ENCODE data around the gene ZBTB44.

The ZBTB44 gene

DNA sequence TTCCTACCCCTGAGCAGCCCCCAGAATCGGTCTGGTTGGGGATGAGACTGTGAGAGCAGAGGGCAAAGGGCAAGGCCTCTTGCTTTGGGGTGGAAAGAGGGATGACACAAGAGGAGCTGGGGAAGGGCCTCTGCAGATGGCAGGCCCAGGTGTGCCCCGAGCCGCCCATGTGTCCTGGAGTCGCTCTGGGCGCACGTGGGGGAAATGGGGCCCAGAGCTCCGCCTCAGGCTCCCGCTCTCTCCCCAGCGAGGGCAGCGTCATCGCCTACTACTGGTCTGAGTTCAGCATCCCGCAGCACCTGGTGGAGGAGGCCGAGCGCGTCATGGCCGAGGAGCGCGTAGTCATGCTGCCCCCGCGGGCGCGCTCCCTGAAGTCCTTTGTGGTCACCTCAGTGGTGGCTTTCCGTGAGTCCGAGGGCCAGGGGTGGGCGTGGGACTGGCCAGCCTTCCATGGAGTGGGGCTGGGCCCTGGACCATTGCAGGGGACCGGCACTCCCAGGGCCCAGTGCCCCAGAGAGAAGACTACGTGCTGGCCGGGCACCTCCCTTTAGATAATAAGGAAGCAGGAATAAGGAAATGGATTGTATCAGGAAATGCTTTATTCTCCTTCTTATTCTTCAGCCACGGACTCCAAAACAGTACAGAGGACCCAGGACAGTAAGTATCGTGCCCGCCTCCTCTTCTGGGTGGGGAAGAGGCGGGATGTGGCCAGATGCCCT lies 125.1 kb downstream of the ZBTB44 start:
- Histone ChIP-seq H3K4me1 (ENCODE audit: insufficient read depth, poor library complexity, severe bottlenecking) (no peaks in the 10 kb centered on the region), H3K36me3 (ENCODE audit: low read depth) (0 out of 2 replicates have a peak, but pooled peaks cover 2% of the 10 kb centered on the region), H3K27me3 (ENCODE audit: insufficient read depth, poor library complexity, severe bottlenecking) (no peaks in the 10 kb centered on the region), H3K4me3 (ENCODE audit: severe bottlenecking) (no peak overlapping the region), H3K27ac (ENCODE audit: poor library complexity, severe bottlenecking) (no peak overlapping the region), H3K9me3 (ENCODE audit: severe bottlenecking) (no peaks in the 10 kb centered on the region)
- ATAC-seq (ENCODE audit: low read depth) (no peak), DNase-seq (ENCODE audit: low spot score) (no peak)
- TF ChIP-seq, protein P1, sequence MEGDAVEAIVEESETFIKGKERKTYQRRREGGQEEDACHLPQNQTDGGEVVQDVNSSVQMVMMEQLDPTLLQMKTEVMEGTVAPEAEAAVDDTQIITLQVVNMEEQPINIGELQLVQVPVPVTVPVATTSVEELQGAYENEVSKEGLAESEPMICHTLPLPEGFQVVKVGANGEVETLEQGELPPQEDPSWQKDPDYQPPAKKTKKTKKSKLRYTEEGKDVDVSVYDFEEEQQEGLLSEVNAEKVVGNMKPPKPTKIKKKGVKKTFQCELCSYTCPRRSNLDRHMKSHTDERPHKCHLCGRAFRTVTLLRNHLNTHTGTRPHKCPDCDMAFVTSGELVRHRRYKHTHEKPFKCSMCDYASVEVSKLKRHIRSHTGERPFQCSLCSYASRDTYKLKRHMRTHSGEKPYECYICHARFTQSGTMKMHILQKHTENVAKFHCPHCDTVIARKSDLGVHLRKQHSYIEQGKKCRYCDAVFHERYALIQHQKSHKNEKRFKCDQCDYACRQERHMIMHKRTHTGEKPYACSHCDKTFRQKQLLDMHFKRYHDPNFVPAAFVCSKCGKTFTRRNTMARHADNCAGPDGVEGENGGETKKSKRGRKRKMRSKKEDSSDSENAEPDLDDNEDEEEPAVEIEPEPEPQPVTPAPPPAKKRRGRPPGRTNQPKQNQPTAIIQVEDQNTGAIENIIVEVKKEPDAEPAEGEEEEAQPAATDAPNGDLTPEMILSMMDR (IDR thresholded peaks at IDR 0.05; ENCODE audit: poor library complexity, severe bottlenecking): no peak

DNA sequence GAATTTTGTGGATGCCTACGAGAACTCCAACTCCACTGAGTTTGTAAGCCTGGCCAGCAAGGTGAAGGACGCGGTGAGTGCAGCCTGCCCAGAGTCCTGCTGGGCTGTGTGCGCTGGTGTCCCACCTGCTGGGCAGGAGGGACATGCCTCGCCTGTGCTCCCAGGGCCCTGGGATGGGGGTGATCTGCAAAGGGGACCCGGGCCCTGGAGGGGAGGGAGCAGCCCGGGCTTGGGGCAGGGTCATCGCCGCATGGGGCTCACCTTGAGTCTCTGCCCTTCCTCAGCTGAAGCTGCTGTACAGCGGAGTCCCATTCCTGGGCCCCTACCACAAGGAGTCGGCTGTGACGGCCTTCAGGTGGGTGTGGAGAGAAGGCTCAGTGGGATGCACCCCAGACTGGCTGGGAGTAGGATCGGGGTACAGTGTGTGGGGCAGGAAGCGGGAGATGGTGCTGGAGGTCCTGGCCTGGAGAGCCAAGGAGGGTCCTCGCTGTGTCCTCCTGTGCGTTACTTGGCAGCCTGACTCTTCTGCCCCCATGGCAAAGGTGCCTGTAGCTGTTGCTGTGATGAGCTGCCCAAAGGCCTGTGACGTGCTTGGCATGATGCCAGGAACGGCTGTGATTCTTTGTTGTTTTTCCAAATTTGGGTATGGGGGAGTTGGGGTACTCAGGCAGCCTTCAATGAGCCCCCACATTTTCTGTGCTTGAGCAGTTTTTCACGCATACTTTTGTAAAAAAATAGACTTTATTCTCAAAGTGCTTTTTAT lies 126.0 kb downstream of the ZBTB44 start:
- Histone ChIP-seq H3K27me3 (ENCODE audit: insufficient read depth, poor library complexity, severe bottlenecking) (no peaks in the 10 kb centered on the region), H3K36me3 (ENCODE audit: low read depth) (no peaks in the 10 kb centered on the region), H3K4me3 (ENCODE audit: severe bottlenecking) (no peak overlapping the region), H3K4me1 (ENCODE audit: insufficient read depth, poor library complexity, severe bottlenecking) (no peaks in the 10 kb centered on the region), H3K27ac (ENCODE audit: poor library complexity, severe bottlenecking) (no peak overlapping the region), H3K9me3 (ENCODE audit: severe bottlenecking) (no peaks in the 10 kb centered on the region)
- TF ChIP-seq, protein P1 (IDR thresholded peaks at IDR 0.05; ENCODE audit: poor library complexity, severe bottlenecking): no peak
- DNase-seq (ENCODE audit: low spot score) (no peak), ATAC-seq (ENCODE audit: low read depth) (no peak)

DNA sequence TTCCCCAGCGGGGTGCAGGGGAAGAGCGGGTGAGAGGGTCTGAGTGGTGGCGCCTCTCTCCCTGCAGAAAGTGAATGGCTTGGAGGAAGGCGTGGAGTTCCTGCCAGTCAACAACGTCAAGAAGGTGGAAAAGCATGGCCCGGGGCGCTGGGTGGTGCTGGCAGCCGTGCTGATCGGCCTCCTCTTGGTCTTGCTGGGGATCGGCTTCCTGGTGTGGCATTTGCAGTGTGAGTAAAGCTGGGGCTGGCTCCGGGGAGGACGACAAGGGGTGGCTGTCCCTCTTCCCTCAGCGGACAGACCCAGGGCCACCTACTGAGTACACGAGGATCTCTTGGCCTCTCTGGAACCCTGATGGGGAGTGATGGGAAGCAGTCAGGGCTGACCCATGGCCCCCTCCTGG lies 126.7 kb downstream of the ZBTB44 start:
- Histone ChIP-seq H3K27ac (ENCODE audit: poor library complexity, severe bottlenecking) (no peak overlapping the region), H3K36me3 (ENCODE audit: low read depth) (no peaks in the 10 kb centered on the region)
- TF ChIP-seq, protein P1 (IDR thresholded peaks at IDR 0.05; ENCODE audit: poor library complexity, severe bottlenecking): no peak

DNA sequence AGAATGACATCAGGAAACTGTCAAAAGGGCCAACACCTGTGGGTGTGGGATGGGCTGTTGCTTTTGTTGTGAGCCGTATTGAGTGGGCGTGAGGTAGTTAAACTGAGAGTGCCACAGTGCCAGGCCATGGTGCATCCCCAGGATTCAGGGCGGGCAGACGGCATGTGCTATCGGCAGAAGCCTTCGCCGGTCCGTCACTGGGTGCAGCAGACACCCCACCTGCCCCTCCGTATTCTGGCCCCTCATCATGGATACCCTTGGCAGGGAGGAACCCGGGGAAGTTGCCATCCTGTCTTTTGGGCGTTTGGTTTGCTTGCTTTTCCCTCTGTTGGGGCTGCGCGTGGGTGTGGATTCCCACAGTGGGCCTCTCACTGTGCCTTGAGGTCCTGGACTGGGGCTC lies 127.6 kb downstream of the ZBTB44 start:
- TF ChIP-seq, protein P1 (IDR thresholded peaks at IDR 0.05; ENCODE audit: poor library complexity, severe bottlenecking): no peak
- H3K27ac ChIP-seq (ENCODE audit: poor library complexity, severe bottlenecking): no peak overlapping the region
- H3K4me3 ChIP-seq (ENCODE audit: severe bottlenecking): no peak overlapping the region
- no peaks in the 10 kb centered on the region for H3K27me3 ChIP-seq (ENCODE audit: insufficient read depth, poor library complexity, severe bottlenecking)
- no peaks in the 10 kb centered on the region for H3K9me3 ChIP-seq (ENCODE audit: severe bottlenecking)
- DNase-seq (ENCODE audit: low spot score) (no peak), ATAC-seq (ENCODE audit: low read depth) (no peak)
- no peaks in the 10 kb centered on the region for H3K36me3 ChIP-seq (ENCODE audit: low read depth)
- H3K4me1 ChIP-seq (ENCODE audit: insufficient read depth, poor library complexity, severe bottlenecking): peaks cover 3% of the 10 kb centered on the region

More for the DNA sequence above, 126.7 kb downstream of the ZBTB44 start:
- no peaks in the 10 kb centered on the region for H3K4me1 ChIP-seq (ENCODE audit: insufficient read depth, poor library complexity, severe bottlenecking)
- ATAC-seq (ENCODE audit: low read depth) (no peak), DNase-seq (ENCODE audit: low spot score) (no peak)
- H3K9me3 ChIP-seq (ENCODE audit: severe bottlenecking): no peaks in the 10 kb centered on the region
- H3K27me3 ChIP-seq (ENCODE audit: insufficient read depth, poor library complexity, severe bottlenecking): no peaks in the 10 kb centered on the region
- H3K4me3 ChIP-seq (ENCODE audit: severe bottlenecking): no peak overlapping the region
